OCI-M2 (cell line): Measurements from ENCODE around the gene SYNDIG1.

Experiments
- DNase-seq: peaks from one replicate; lab custom pipeline; 2025; ENCODE audit not compliant: unreplicated experiment; lab: John Stamatoyannopoulos, UW

The SYNDIG1 gene

DNA sequence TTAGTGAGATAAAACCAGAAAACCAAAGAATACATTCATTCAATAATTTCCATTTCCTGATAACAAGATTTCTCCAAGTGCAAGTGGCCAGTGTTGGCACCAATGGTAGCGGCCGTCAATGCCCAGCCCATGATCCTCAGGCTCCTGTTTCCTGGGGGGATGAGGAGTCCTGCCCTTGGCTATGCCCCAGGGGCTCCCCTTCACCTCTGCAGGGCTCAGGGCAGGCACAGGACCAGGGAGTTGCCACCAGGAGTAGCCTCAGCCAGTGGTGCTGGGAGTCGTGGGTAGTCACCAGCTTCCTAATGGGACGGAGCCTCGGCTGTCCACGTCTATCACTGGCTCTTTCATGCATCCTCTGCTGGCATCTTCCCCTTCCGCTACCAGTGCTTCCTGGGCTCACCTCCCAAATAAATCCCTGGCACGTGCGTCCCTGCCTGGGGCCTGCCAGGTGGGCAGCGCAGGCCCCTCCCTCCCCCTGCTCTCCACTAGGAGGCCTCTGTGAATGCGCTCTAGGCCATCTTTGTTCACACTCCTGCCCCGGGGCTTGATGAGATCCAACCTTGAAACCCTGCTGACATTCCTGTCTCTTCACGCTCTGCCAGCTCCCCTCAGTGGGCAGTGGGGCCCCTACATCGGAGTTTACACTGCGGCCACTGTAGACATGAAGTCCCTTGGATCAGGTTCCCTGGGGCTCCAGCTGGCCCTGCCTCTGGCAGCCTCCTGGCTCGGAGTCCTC lies 215.7 kb downstream of the SYNDIG1 start:
- no peak for DNase-seq

DNA sequence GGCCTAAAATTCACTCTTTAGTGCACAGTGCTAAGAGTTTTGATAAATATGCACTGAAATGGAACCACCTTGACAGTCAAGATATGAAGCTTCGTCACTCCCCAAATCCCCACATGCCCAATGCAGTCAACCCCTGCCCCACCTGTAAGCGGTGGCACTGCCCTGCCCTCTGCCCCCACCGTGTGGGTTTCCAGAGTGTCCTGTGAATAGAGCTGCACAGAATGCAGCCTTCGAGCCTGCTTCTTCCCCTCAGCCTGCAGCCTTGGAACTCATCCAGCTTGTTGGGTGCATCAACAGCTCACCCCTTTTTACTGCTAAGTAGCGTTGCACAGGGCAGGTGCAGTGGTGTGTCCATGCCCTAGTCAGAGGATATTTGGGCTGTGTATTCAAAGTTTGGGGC lies 216.3 kb downstream of the SYNDIG1 start:
- DNase-seq = no peak

GRCh38 chr20:24686156-24686555 lies 216.7 kb downstream of the SYNDIG1 start:
- DNase-seq = no peak

- no peak for DNase-seq
Observed at GRCh38 chr20:24690408-24690807, 221.0 kb downstream of the SYNDIG1 start.

GRCh38 chr20:24691901-24692351 lies 222.5 kb downstream of the SYNDIG1 start:
- DNase-seq = no peak

GRCh38 chr20:24692446-24693200 lies 223.2 kb downstream of the SYNDIG1 start:
- DNase-seq = no peak

DNA sequence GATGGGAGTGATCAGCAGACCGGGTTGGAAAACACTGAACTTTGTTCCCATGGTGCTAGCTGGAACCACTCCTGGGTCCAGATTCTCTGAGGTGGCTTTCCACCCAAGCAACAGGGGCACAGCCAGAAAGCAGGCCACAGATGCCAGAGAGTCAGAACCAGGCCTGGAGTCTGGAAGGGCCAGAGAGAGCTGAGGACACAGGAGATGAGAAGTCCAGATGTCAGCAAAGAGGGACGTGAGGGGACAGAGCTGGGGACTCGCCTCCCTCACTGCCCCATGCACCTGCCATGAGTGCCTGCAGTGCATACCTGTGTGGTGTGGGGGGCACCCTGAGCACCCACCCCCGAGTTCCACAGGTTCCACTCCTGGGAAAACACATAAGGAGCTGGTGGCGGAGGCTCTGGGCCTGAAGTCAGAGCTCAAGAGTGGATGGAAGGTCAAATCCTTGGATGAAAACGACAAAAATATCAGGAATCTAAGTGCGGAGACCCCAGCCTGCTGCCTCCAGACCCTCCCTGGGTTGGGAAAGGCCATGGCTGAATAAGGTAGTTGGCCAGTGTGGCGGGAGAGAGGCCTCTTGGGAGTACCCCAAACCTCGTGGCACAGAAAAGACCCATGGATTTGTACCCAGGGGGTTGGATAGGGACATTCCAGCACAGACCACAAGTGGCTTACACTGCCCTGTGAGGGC lies 224.2 kb downstream of the SYNDIG1 start:
- DNase-seq = no peak

GRCh38 chr20:24694157-24694726 lies 224.8 kb downstream of the SYNDIG1 start:
- DNase-seq = no peak

DNA sequence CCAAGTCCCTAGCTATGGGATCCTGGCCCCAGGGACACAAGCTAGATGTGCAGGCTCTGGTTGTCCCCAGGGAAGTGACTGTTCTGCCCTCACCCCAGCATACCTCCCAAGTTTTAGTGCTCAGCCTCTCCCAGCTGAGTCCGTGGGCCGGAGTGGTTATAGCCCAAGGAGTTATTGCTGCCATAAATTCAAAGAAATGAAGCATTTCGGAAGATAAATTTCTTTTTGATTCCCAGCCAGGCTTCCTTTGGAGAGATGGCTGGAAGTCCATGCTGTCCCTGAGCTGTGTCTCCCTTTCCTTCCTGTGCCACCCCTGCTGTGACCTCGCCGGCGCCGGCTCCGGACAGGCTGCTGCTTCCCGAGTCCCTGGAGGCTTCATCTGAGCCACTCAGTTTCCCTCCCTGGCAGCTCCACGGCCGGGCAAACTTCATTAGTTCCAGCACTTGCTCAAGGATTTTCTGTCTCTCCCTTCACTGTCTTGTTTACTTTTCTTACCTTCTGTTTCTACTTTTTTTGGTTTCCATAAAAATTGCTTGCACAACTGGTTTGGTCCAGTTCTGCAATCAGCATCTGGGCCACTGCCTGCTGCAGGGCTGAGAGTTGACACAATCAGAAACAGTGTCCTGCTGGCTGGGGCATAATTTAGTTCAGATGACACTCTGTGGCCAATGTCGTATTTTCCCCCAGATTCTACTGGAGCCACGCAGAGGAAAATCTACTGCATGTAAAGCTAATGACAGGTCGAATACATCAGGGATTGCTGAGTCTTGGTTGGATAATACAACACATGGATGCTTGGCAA lies 225.5 kb downstream of the SYNDIG1 start:
- DNase-seq = no peak

GRCh38 chr20:24695529-24696225 lies 226.2 kb downstream of the SYNDIG1 start:
- no peak for DNase-seq

DNA sequence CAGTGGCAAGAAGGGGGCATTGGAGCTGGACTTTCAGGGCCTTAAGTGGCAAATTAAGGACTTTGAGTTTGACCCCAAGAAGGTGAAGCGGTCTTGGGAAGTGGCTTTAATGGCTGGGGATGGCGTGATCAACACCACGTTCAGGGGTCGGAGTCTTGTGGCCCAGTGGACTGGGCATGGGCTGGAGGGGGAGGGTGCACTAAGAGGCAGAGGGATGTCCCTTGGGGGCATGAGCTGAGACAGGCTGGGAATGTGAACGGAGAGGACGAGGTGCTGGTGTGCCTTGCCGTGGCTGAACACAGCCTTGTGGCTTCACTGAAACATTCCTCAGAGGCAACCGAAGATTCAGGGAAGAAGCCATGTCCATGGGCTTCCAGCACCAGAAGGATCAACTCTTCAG lies 227.0 kb downstream of the SYNDIG1 start:
- DNase-seq = no peak

GRCh38 chr20:24697411-24697810 lies 228.0 kb downstream of the SYNDIG1 start:
- DNase-seq = no peak

DNA sequence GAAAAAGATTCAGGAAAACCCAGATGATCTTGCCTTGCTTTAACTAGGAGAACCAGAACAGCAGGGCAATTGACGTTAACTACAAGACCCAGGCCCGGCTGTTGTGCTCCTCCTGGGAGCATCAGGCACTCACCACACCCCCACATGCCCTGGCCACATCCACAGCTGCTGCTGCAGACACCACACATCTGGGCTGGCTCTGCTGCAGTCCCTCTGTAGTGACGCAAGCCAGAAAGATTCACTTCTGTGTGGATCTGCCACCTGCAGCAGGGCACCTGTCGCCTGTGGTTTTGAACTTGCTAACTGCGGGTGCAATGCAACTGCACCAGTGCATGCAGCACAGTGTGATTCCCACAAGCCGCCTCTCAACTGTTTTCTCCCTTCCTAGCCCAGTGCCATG lies 228.8 kb downstream of the SYNDIG1 start:
- no peak for DNase-seq

DNA sequence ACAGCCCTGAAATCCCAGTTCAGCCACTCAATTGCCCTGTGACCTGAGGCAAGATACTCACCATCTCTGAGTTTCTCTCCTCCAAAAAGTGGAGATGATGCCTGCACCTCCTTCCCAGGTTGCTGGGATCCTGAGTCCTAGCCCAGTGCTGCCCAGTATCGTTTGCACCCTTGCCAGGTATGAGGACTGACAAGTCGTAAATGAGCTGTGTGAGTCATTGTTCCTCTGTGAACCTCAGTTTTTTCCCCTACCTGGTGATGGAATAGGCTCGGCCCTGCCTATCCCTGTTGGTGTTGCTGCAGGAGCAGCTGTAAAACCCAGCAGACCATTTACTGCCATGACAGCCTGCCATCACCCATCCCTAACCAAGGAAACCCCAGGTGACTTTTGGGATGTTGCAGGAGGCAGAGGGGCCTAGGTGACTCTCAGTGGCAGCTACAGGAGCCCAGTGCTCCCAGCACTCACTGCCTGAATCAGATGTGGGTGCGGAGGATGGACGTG lies 229.3 kb downstream of the SYNDIG1 start:
- no peak for DNase-seq

DNA sequence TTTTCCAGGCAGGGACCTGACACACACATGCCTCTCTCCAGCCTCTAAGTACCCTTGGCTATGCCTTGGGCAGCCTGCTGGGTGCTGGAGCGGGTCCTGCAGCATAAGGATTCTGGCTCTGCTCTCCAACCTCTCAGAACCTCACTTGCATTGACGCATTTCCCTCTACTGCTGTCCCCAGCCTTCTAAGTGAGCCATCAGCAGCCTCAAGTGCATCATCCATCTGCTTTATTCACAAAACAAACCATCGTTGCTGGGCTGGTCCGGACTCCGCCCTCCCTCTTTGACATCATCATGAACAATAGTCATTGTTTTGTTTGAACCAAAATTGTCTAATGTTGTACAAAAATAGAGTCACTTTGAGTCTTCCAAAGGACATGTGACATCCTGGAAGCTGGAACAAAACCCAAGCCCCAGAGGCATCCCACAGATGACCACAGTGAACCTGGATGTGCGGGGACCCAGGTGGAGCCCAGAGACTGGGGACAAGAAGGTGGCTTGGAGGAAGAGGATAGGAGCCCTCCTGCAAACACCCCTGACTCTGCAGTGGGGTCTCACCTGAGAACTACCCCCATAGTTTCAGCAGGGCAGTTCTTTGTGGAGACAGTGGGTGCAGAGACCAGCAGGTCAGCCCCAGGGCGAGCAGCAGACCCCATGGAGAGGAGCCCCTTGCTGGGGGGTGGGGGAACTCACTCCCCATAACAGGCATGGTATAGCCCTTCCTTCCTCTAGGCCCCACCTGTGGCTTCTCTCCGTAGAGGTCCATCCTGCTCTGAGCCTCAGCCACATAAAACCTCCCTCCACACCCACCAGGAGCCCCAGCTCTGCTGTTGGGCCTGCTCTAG lies 230.1 kb downstream of the SYNDIG1 start:
- no peak for DNase-seq

DNA sequence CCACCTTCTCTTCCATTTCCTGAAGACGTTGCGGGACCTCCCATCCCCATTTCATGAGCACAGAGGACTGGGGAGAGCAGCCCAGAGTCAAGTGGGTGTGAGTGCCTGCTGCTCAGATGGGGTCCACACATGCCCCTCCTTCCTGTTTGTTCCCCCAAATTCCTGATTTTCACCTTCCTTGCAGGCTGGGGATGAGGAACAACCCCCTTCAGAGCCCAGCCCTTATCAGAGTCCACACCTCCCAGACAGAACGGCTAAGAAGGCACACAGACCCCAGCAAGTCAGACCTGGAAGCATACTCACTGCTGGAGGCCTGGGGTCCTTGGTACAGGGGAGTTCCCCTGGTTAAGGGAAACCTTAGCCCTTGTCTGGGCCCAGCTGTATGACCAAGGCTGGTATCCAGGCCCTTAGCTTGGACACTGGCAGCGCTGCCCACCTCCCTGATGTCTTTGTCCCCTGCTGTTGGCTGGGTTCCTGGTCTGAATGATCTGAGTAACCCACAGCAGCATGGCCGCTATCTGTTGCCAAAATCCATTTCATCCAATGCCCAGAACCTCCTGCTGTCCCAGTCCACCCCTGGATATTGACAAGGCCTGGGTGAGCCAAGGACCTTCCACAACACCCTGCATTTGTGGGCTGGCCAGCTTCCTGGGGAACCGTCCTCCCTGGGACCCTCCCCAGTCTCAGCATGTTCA lies 230.9 kb downstream of the SYNDIG1 start:
- no peak for DNase-seq

DNA sequence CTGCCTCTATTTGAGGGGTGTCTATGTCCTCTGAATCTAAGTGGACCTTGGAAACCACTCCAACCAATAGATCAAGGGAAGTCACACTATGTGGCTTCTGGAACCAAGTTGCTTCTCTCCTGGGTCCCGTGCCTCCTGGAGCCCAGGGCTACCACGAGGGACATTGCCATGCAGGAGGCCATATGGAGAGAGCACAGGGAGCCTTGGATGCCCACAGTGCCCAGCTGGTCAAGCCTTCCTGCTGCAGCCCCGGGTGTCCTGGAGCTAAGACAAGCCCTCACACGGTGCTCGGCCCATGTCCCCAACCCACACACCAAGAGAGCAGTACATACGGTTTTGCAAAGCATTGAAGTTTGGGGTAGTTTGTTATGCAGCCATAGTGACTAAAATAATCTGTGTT lies 231.6 kb downstream of the SYNDIG1 start:
- DNase-seq = no peak

- no peak for DNase-seq
Observed at GRCh38 chr20:24701668-24702067, 232.2 kb downstream of the SYNDIG1 start.
